Subcutaneous abdominal adipose tissue (tissue), 5 donors: Measurements from ENCODE around the gene TSPO.

Source experiments
- H3K27ac ChIP-seq: one replicate; pipeline ENCODE4 v1.7.0; 2013; ENCODE audit warnings: low read depth, mild to moderate bottlenecking, inconsistent platforms, low read length, moderate library complexity
- H3K27me3 ChIP-seq, 5 donors: one replicate each; pipeline ENCODE4 v1.7.0; 2013; ENCODE audit warnings: low read length in 5 of 5, inconsistent platforms in 1 of 5; ENCODE audit not compliant: control insufficient read depth in 5 of 5, insufficient read depth in 4 of 5
- H3K36me3 ChIP-seq, 5 donors: one replicate each; pipeline ENCODE4 v1.7.0; 2013; ENCODE audit warnings: low read length in 5 of 5; ENCODE audit not compliant: control insufficient read depth in 5 of 5, insufficient read depth in 5 of 5
- H3K4me1 ChIP-seq, 5 donors: one replicate each; pipeline ENCODE4 v1.7.0; 2013; ENCODE audit warnings: low read length in 5 of 5, mild to moderate bottlenecking in 3 of 5, moderate library complexity in 1 of 5; ENCODE audit not compliant: control insufficient read depth in 5 of 5, insufficient read depth in 5 of 5
- H3K4me3 ChIP-seq, 5 donors: one replicate each; pipeline ENCODE4 v1.7.0; 2013; ENCODE audit warnings: low read length in 5 of 5, low read depth in 1 of 5
- H3K9ac ChIP-seq, 5 donors: one replicate each; pipeline ENCODE4 v1.7.0; 2013; ENCODE audit warnings: low read length in 5 of 5, mild to moderate bottlenecking in 4 of 5, moderate library complexity in 3 of 5
- H3K9me3 ChIP-seq, 5 donors: one replicate each; pipeline ENCODE4 v1.7.0; 2013; ENCODE audit warnings: low read length in 5 of 5; ENCODE audit not compliant: control insufficient read depth in 5 of 5
- donor health status: healthy.
- donor health status: healthy.
- donor health status: healthy.
- donor health status: healthy.
- donor health status: healthy.

The TSPO gene

GRCh38 chr22:43156413-43156812 is 5.1 kb downstream of the TSPO start:
- H3K4me1 ChIP-seq: peaks cover 2 to 79% (median 54%) of the 10 kb centered on the region in 5 donors

GRCh38 chr22:43157874-43158546 is 6.7 kb downstream of the TSPO start:
- Histone ChIP-seq H3K4me3 (no peak overlapping the region), H3K9me3 (no peaks in the 10 kb centered on the region), H3K36me3 (peaks cover 0 to 37% (median 14%) of the 10 kb centered on the region in 5 donors), H3K27me3 (no peaks in the 10 kb centered on the region), H3K27ac (peak overlapping the region; percentile 78), H3K9ac (peak overlapping the region in 3 of 5 donors; percentile 26 to 56 (median 35)), H3K4me1 (peaks cover 2 to 70% (median 46%) of the 10 kb centered on the region in 5 donors)

More at GRCh38 chr22:43156413-43156812, 5.1 kb downstream of the TSPO start:
- H3K9me3 ChIP-seq: no peaks in the 10 kb centered on the region
- no peaks in the 10 kb centered on the region for H3K27me3 ChIP-seq
- peak overlapping the region; percentile 84 for H3K27ac ChIP-seq
- no peak overlapping the region for H3K9ac ChIP-seq
- H3K36me3 ChIP-seq: peaks cover 0 to 24% (median 5%) of the 10 kb centered on the region in 5 donors
- no peak overlapping the region for H3K4me3 ChIP-seq

- Histone ChIP-seq H3K27ac (peak overlapping the region; percentile 78), H3K9me3 (no peaks in the 10 kb centered on the region), H3K36me3 (peaks cover 0 to 39% (median 15%) of the 10 kb centered on the region in 5 donors), H3K27me3 (no peaks in the 10 kb centered on the region), H3K9ac (peak overlapping the region in 2 of 5 donors; percentile 2 to 35), H3K4me1 (peaks cover 2 to 76% (median 50%) of the 10 kb centered on the region in 5 donors), H3K4me3 (no peak overlapping the region)
Measured at GRCh38 chr22:43158778-43159483, 7.6 kb downstream of the TSPO start.

GRCh38 chr22:43159484-43160178 is 8.3 kb downstream of the TSPO start:
- Histone ChIP-seq H3K4me1 (peaks cover 2 to 76% (median 52%) of the 10 kb centered on the region in 5 donors), H3K9ac (no peak overlapping the region), H3K9me3 (no peaks in the 10 kb centered on the region), H3K4me3 (no peak overlapping the region), H3K36me3 (peaks cover 0 to 39% (median 15%) of the 10 kb centered on the region in 5 donors), H3K27me3 (no peaks in the 10 kb centered on the region), H3K27ac (peak overlapping the region; percentile 78)

- H3K9me3 ChIP-seq: no peaks in the 10 kb centered on the region
- no peak overlapping the region for H3K4me3 ChIP-seq
- peaks cover 0 to 38% (median 15%) of the 10 kb centered on the region in 5 donors for H3K36me3 ChIP-seq
- H3K27me3 ChIP-seq: no peaks in the 10 kb centered on the region
- peak overlapping the region; percentile 78 for H3K27ac ChIP-seq
- H3K9ac ChIP-seq: no peak overlapping the region
- H3K4me1 ChIP-seq: peaks cover 2 to 69% (median 52%) of the 10 kb centered on the region in 5 donors
Measured at GRCh38 chr22:43160497-43161126, 9.3 kb downstream of the TSPO start.

GRCh38 chr22:43162412-43163150 is 11.2 kb downstream of the TSPO start:
- Histone ChIP-seq H3K4me3 (no peak overlapping the region), H3K9ac (no peak overlapping the region), H3K9me3 (no peaks in the 10 kb centered on the region), H3K27ac (no peak overlapping the region), H3K36me3 (peaks cover 0 to 49% (median 20%) of the 10 kb centered on the region in 5 donors), H3K4me1 (peaks cover 2 to 53% (median 48%) of the 10 kb centered on the region in 5 donors), H3K27me3 (no peaks in the 10 kb centered on the region)

GRCh38 chr22:43163241-43163795 is 12.0 kb downstream of the TSPO start:
- H3K4me3 ChIP-seq: no peak overlapping the region

GRCh38 chr22:43164636-43165035 is 13.3 kb downstream of the TSPO start:
- no peak overlapping the region for H3K27ac ChIP-seq
- peaks cover 0 to 62% (median 28%) of the 10 kb centered on the region in 5 donors for H3K36me3 ChIP-seq

More at GRCh38 chr22:43163241-43163795, 12.0 kb downstream of the TSPO start:
- Histone ChIP-seq H3K4me1 (peaks cover 0 to 45% (median 41%) of the 10 kb centered on the region in 5 donors), H3K27ac (no peak overlapping the region), H3K36me3 (peaks cover 0 to 57% (median 26%) of the 10 kb centered on the region in 5 donors), H3K27me3 (no peaks in the 10 kb centered on the region), H3K9ac (peak overlapping the region in 1 of 5 donors; percentile 38), H3K9me3 (no peaks in the 10 kb centered on the region)

More at GRCh38 chr22:43164636-43165035, 13.3 kb downstream of the TSPO start:
- Histone ChIP-seq H3K4me1 (peaks cover 0 to 32% (median 27%) of the 10 kb centered on the region in 5 donors), H3K4me3 (no peak overlapping the region), H3K9me3 (no peaks in the 10 kb centered on the region), H3K27me3 (no peaks in the 10 kb centered on the region), H3K9ac (no peak overlapping the region)
